K562 treated with DMSO at 1 percent for 4 hours (cell line): ENCODE measurements around the gene FAT1. TPM values are rescaled to one million over a fixed set of nuclear protein-coding genes. Genes with fewer than 3 reads are reported as not detected.

Source experiments
- total RNA-seq: library from RNA; unstranded; fragments of 300-600 nt; gene quantifications from 2 replicates; pipeline ENCODE4 v1.2.3, GENCODE V29; 2022; ENCODE audit not compliant: insufficient read depth

Gene FAT1, protein sequence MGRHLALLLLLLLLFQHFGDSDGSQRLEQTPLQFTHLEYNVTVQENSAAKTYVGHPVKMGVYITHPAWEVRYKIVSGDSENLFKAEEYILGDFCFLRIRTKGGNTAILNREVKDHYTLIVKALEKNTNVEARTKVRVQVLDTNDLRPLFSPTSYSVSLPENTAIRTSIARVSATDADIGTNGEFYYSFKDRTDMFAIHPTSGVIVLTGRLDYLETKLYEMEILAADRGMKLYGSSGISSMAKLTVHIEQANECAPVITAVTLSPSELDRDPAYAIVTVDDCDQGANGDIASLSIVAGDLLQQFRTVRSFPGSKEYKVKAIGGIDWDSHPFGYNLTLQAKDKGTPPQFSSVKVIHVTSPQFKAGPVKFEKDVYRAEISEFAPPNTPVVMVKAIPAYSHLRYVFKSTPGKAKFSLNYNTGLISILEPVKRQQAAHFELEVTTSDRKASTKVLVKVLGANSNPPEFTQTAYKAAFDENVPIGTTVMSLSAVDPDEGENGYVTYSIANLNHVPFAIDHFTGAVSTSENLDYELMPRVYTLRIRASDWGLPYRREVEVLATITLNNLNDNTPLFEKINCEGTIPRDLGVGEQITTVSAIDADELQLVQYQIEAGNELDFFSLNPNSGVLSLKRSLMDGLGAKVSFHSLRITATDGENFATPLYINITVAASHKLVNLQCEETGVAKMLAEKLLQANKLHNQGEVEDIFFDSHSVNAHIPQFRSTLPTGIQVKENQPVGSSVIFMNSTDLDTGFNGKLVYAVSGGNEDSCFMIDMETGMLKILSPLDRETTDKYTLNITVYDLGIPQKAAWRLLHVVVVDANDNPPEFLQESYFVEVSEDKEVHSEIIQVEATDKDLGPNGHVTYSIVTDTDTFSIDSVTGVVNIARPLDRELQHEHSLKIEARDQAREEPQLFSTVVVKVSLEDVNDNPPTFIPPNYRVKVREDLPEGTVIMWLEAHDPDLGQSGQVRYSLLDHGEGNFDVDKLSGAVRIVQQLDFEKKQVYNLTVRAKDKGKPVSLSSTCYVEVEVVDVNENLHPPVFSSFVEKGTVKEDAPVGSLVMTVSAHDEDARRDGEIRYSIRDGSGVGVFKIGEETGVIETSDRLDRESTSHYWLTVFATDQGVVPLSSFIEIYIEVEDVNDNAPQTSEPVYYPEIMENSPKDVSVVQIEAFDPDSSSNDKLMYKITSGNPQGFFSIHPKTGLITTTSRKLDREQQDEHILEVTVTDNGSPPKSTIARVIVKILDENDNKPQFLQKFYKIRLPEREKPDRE (N-terminal part only)
- total RNA-seq, result 6.5 and 9.4 TPM in 2 replicates

DNA sequence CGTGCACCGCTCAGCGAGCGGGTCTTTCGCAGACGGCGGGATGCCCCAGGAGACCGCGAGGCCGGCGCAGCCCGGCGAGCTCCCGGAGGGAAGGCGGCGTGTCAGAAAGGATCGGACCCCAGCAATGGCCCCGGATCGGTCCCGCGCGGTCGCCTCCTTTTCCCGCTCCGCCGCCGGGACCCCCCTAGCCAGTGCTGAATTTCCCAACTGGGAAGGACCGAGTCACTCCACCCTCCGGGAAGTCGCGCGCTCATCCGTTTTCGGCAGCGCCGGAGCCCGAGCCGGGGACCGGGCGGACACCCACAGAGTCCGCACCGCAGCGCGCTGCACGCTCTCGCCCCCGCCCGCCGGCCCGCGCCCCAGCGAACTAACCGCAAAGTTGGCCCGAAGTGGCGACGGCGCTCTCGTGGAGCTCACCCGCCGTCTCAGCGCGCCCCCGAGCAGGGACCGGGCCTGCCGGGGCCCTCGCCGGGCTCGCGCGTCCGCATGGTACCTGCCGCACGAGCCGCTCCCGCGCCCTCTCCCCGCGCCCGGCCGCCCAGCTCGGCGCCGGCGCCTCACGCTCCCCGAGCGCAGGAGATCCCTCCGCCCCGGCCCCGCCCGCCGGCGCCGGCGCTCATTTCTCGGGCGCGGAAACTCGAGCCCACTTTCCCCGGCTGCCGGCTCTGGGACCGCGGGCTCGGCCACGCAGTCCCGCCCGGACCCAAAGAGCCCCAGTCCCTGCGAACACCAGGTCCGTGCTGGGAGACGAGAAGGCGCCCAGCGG, at the start of gene FAT1:
Gene FAT1, minus strand, starts transcription at position 565 of the 766 bp plus-strand sequence. CDS start 14,029 bp downstream, outside the sequence.

GRCh38 chr4:186554914-186555827, 168.5 kb downstream of the FAT1 start, which contains the start of gene MTNR1A:
Gene MTNR1A (minus strand): TSS chr4:186555567. CDS start chr4:186555365, 202 bp downstream.

Other genes with a start within 250 kb of the FAT1 start
- 0.57 TPM in 1 of 2 replicates, not detected in the other for gene MTNR1A, start 168.3 kb downstream of the FAT1 start, total RNA-seq